HCT116 (cell line): Measurements from ENCODE around the gene EPS8L2. TPM values are rescaled to one million over a fixed set of nuclear protein-coding genes. Genes with fewer than 3 reads are reported as not detected.

Experiments
- ATAC-seq: fragments of 200-7000 bp; cut with Tn5 transposase; 2 replicates; pipeline ENCODE4 v1.9.1; 2020; ENCODE audit warnings: mild to moderate bottlenecking, moderate library complexity
- BruUV-seq: library from RNA; stranded (reverse); fragments of 400-500 nt; replicated peaks from 2 replicates; lab custom pipeline; 2021; lab: Mats Ljungman, UMichigan
- CTCF ChIA-PET: fragments of 300-600 bp; sonication (Branson Sonifier 250); formaldehyde crosslinking; loops from one replicate; lab custom pipeline; 2021; ENCODE audit warnings: antibody characterized with exemption; lab: Charles Lee
- POLR2A ChIA-PET: fragments of 300-600, 350-600 bp; sonication (Branson Sonifier 250); formaldehyde crosslinking; loops from one replicate; lab custom pipeline; 2021; ENCODE audit warnings: antibody characterized with exemption; lab: Charles Lee
- RAD21 ChIA-PET, 2 experiments: fragments of 300-600 bp; sonication (Branson Sonifier 250); formaldehyde crosslinking; loops; one replicate each; lab custom pipeline; 2023; ENCODE audit warnings: low total read pairs in 2 of 2; ENCODE audit not compliant: uncharacterized antibody in 2 of 2, unreplicated experiment in 2 of 2, low non-redundant PET in 1 of 2; lab: Charles Lee
- DNase-seq: peaks from one replicate; pipeline ENCODE4 v3.0.0-alpha.2; 2010; ENCODE audit warnings: low read depth, low spot score
- H2AFZ ChIP-seq: fragments of 200-600 bp; shearing (Covaris generic), sonication (generic); 2 replicates; pipeline ENCODE4 v1.6.1; 2017; ENCODE audit warnings: low read depth, mixed run types, mixed read lengths, antibody characterized with exemption, low read length; ENCODE audit not compliant: poor library complexity, severe bottlenecking
- H3K27ac ChIP-seq: 2 replicates; pipeline ENCODE4 v1.5.1; 2012; ENCODE audit warnings: low read depth, low read length
- H3K27me3 ChIP-seq: fragments of 200-600 bp; sonication (generic); 2 replicates; pipeline ENCODE4 v1.6.1; 2016; ENCODE audit warnings: mixed run types, low read length, mixed read lengths; ENCODE audit not compliant: insufficient read depth
- H3K36me3 ChIP-seq, 2 experiments: fragments of 200-500 bp in 1 of 2; fragments of 200-600 bp in 1 of 2; sonication (Bioruptor generic) in 1 of 2; sonication (generic) in 1 of 2; 2 replicates each; pipeline versions ENCODE4 v1.5.1 to v1.6.1; 2014 to 2016; ENCODE audit warnings: low read length in 2 of 2, inconsistent platforms in 1 of 2, mixed read lengths in 1 of 2, mixed run types in 1 of 2; ENCODE audit not compliant: insufficient read depth in 2 of 2, control insufficient read depth in 1 of 2
- H3K4me1 ChIP-seq, 2 experiments: fragments of 200-600 bp in 1 of 2; sonication (generic) in 1 of 2; 2 replicates each; pipeline versions ENCODE4 v1.5.1 to v1.6.1; 2012 to 2017; ENCODE audit warnings: low read length in 2 of 2, inconsistent platforms in 1 of 2, mild to moderate bottlenecking in 1 of 2, mixed read lengths in 1 of 2, mixed run types in 1 of 2, moderate library complexity in 1 of 2; ENCODE audit not compliant: insufficient read depth in 2 of 2, control insufficient read depth in 1 of 2
- H3K4me2 ChIP-seq: fragments of 200-600 bp; sonication (generic); 2 replicates; pipeline ENCODE4 v1.6.1; 2017; ENCODE audit warnings: mixed run types, low read length, mixed read lengths
- H3K4me3 ChIP-seq, 2 experiments: fragments of 200-600 bp in 1 of 2; sonication (generic) in 1 of 2; replicated peaks in 1 of 2; 2 replicates each; pipeline ENCODE4 v1.5.1; 2011 to 2016; ENCODE audit warnings: low read length in 2 of 2, control low read depth in 1 of 2, low read depth in 1 of 2, mild to moderate bottlenecking in 1 of 2, mixed read lengths in 1 of 2, mixed run types in 1 of 2
- H3K79me2 ChIP-seq: fragments of 200-600 bp; sonication (generic); 2 replicates; pipeline ENCODE4 v1.6.1; 2017; ENCODE audit warnings: mild to moderate bottlenecking, mixed run types, low read length, moderate library complexity, mixed read lengths; ENCODE audit not compliant: insufficient read depth
- H3K9ac ChIP-seq: fragments of 200-600 bp; sonication (generic); 2 replicates; pipeline ENCODE4 v1.6.1; 2016; ENCODE audit warnings: low read length, mixed read lengths
- H3K9me2 ChIP-seq: fragments of 200-600 bp; sonication (generic), shearing (Covaris generic); 2 replicates; pipeline ENCODE4 v1.6.1; 2017; ENCODE audit warnings: mixed run types, mild to moderate bottlenecking, moderate library complexity; ENCODE audit not compliant: insufficient read depth
- H3K9me3 ChIP-seq, 2 experiments: fragments of 200-500 bp in 1 of 2; fragments of 200-600 bp in 1 of 2; sonication (Bioruptor generic) in 1 of 2; sonication (generic) in 1 of 2; 2 replicates each; pipeline ENCODE4 v1.6.1; 2014 to 2017; ENCODE audit warnings: low read length in 2 of 2, mixed read lengths in 2 of 2, inconsistent platforms in 1 of 2, low read depth in 1 of 2, mild to moderate bottlenecking in 1 of 2, mixed run types in 1 of 2, moderate library complexity in 1 of 2; ENCODE audit not compliant: control insufficient read depth in 1 of 2, insufficient read depth in 1 of 2
- H4K20me1 ChIP-seq: fragments of 200-600 bp; sonication (generic), shearing (Covaris generic); 2 replicates; pipeline ENCODE4 v1.6.1; 2017; ENCODE audit warnings: mixed run types, mild to moderate bottlenecking, moderate library complexity; ENCODE audit not compliant: insufficient read depth
- CBX3 ChIP-seq: IDR thresholded peaks from 2 replicates; pipeline ENCODE4 v1.6.1; 2012; ENCODE audit warnings: low read depth
- CEBPB ChIP-seq: IDR thresholded peaks from 2 replicates; pipeline ENCODE4 v1.6.1; 2012; ENCODE audit warnings: low read depth
- EGR1 ChIP-seq: IDR thresholded peaks from 2 replicates; pipeline ENCODE4 v1.6.1; 2012; ENCODE audit warnings: low read depth
- ELF1 ChIP-seq: IDR thresholded peaks from 2 replicates; pipeline ENCODE4 v1.6.1; 2012; ENCODE audit warnings: low read depth, borderline replicate concordance
- EZH2 ChIP-seq: fragments of 200-600 bp; sonication (generic); IDR thresholded peaks from 2 replicates; pipeline ENCODE4 v1.6.1; 2017; ENCODE audit warnings: antibody characterized with exemption, mixed run types
- EZH2phosphoT487 ChIP-seq: fragments of 200-600 bp; IDR thresholded peaks from 2 replicates; pipeline ENCODE4 v1.6.1; 2018; ENCODE audit warnings: antibody characterized with exemption, borderline replicate concordance
- FOSL1 ChIP-seq: IDR thresholded peaks from 2 replicates; pipeline ENCODE4 v1.6.1; 2012; ENCODE audit warnings: low read depth
- JUND ChIP-seq: IDR thresholded peaks from 2 replicates; pipeline ENCODE4 v1.6.1; 2012
- POLR2A ChIP-seq: IDR thresholded peaks from 2 replicates; pipeline ENCODE4 v1.7.0; 2011; ENCODE audit warnings: borderline replicate concordance; ENCODE audit not compliant: insufficient read depth, insufficient read length; ENCODE audit errors: extremely low read depth
- POLR2AphosphoS5 ChIP-seq: IDR thresholded peaks from 2 replicates; pipeline ENCODE4 v1.6.1; 2011; ENCODE audit warnings: mild to moderate bottlenecking, low read depth, low read length, moderate library complexity
- SP1 ChIP-seq: IDR thresholded peaks from 2 replicates; pipeline ENCODE4 v1.6.1; 2012; ENCODE audit warnings: low read depth
- SRF ChIP-seq: IDR thresholded peaks from 2 replicates; pipeline ENCODE4 v1.6.1; 2012; ENCODE audit warnings: low read depth
- TCF7L2 ChIP-seq: IDR thresholded peaks from 2 replicates; pipeline ENCODE4 v1.7.0; 2011; ENCODE audit warnings: borderline replicate concordance, inconsistent platforms; ENCODE audit not compliant: insufficient read depth, insufficient read length; ENCODE audit errors: extremely low read depth
- ZFX ChIP-seq: fragments of 450-650 bp; IDR thresholded peaks from 2 replicates; pipeline ENCODE4 v1.6.1; 2017
- ZNF274 ChIP-seq: fragments of 200-500 bp; sonication (Bioruptor generic); IDR thresholded peaks from 2 replicates; pipeline ENCODE4 v1.6.1; 2014; ENCODE audit warnings: mild to moderate bottlenecking, low read depth, low read length, inconsistent platforms
- intact Hi-C: fragments of 100-400 bp; cut with micrococcal nuclease; formaldehyde crosslinking; loops from 2 replicates; pipeline ENCODE4 v1.10.0; 2022
- total RNA-seq: library from RNA; stranded (reverse); gene quantifications from one replicate; pipeline ENCODE4 v1.2.1, GENCODE V29; 2021; ENCODE audit not compliant: unreplicated experiment
- TF ChIP-seq, protein P1 (sequence below): IDR thresholded peaks from 2 replicates; pipeline ENCODE4 v1.6.1; 2011; ENCODE audit warnings: mild to moderate bottlenecking, low read length, moderate library complexity; ENCODE audit not compliant: insufficient replicate concordance; ENCODE audit errors: extremely low read depth
- TF ChIP-seq, protein P2 (sequence below): IDR thresholded peaks from 2 replicates; pipeline ENCODE4 v1.6.1; 2012; ENCODE audit warnings: low read depth
- TF ChIP-seq, protein P3 (sequence below): IDR thresholded peaks from 2 replicates; pipeline ENCODE4 v1.6.1; 2012
- TF ChIP-seq, protein P4 (sequence below), 3 experiments: fragments of 200-600 bp in 1 of 3; sonication (generic) in 1 of 3; IDR thresholded peaks in 2 of 3; conservative IDR thresholded peaks in 1 of 3; 2 replicates each; pipeline ENCODE4 v1.5.1; 2012 to 2017; ENCODE audit warnings: low read depth in 2 of 3, low read length in 2 of 3, antibody characterized with exemption in 1 of 3, borderline replicate concordance in 1 of 3, control low read depth in 1 of 3, mild to moderate bottlenecking in 1 of 3, mixed read lengths in 1 of 3, mixed run types in 1 of 3, moderate library complexity in 1 of 3; ENCODE audit not compliant: insufficient read depth in 1 of 3

Gene EPS8L2
- total RNA-seq, 1 experiment from 2014 or later = 157 TPM

DNA sequence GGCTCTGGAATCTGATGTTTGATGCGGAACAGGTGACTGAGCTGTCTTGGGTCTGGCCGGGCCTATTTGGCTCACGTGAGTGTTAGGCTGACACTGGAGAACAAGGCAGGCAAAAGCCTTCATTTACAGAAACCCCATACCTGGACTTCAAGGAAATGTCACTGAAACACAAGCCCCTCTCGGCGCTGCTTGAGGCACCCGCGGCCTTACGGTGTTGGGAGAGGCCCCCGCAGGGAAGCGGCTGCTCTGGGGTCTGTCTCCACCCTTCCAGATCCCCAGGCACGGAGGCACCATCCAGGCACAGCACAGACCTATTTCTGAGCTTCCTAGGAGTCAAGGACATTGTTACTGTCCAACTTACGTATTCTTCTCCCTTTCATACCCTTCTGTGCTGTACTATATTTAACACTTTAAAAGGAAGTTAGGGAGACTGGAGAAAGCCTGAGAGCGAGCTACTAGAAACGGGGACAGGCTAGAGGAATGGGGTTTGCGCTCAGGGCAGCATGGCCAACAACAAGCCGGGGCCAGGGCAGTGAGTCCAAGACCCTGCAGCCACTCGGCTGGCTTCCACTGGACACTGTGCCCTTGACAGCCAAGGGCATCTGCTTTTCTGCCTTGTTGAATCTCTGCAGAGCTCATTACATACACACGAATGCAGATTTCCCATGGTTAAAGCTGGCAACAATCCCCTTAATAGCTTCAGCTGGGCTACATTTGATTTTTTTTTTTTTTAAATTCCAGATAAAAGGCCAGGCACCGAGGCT, 45.2 kb upstream of the EPS8L2 start:
- H3K4me1 ChIP-seq = no peaks in the 10 kb centered on the region
- no peak for ATAC-seq
- H3K27me3 ChIP-seq = no peaks in the 10 kb centered on the region
- TF ChIP-seq FOSL1 = no peak
- no peak for TF ChIP-seq POLR2AphosphoS5
- TF ChIP-seq, protein P1, sequence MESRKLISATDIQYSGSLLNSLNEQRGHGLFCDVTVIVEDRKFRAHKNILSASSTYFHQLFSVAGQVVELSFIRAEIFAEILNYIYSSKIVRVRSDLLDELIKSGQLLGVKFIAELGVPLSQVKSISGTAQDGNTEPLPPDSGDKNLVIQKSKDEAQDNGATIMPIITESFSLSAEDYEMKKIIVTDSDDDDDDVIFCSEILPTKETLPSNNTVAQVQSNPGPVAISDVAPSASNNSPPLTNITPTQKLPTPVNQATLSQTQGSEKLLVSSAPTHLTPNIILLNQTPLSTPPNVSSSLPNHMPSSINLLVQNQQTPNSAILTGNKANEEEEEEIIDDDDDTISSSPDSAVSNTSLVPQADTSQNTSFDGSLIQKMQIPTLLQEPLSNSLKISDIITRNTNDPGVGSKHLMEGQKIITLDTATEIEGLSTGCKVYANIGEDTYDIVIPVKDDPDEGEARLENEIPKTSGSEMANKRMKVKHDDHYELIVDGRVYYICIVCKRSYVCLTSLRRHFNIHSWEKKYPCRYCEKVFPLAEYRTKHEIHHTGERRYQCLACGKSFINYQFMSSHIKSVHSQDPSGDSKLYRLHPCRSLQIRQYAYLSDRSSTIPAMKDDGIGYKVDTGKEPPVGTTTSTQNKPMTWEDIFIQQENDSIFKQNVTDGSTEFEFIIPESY = no peak
- no peak for TF ChIP-seq EGR1
- no peak for TF ChIP-seq SRF
- no peak for TF ChIP-seq CEBPB
- no peak for TF ChIP-seq POLR2A
- TF ChIP-seq, protein P2, sequence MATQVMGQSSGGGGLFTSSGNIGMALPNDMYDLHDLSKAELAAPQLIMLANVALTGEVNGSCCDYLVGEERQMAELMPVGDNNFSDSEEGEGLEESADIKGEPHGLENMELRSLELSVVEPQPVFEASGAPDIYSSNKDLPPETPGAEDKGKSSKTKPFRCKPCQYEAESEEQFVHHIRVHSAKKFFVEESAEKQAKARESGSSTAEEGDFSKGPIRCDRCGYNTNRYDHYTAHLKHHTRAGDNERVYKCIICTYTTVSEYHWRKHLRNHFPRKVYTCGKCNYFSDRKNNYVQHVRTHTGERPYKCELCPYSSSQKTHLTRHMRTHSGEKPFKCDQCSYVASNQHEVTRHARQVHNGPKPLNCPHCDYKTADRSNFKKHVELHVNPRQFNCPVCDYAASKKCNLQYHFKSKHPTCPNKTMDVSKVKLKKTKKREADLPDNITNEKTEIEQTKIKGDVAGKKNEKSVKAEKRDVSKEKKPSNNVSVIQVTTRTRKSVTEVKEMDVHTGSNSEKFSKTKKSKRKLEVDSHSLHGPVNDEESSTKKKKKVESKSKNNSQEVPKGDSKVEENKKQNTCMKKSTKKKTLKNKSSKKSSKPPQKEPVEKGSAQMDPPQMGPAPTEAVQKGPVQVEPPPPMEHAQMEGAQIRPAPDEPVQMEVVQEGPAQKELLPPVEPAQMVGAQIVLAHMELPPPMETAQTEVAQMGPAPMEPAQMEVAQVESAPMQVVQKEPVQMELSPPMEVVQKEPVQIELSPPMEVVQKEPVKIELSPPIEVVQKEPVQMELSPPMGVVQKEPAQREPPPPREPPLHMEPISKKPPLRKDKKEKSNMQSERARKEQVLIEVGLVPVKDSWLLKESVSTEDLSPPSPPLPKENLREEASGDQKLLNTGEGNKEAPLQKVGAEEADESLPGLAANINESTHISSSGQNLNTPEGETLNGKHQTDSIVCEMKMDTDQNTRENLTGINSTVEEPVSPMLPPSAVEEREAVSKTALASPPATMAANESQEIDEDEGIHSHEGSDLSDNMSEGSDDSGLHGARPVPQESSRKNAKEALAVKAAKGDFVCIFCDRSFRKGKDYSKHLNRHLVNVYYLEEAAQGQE = no peak
- TF ChIP-seq, protein P3, sequence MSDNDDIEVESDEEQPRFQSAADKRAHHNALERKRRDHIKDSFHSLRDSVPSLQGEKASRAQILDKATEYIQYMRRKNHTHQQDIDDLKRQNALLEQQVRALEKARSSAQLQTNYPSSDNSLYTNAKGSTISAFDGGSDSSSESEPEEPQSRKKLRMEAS = no peak
- TF ChIP-seq ZNF274 = no peak
- TF ChIP-seq, protein P4, sequence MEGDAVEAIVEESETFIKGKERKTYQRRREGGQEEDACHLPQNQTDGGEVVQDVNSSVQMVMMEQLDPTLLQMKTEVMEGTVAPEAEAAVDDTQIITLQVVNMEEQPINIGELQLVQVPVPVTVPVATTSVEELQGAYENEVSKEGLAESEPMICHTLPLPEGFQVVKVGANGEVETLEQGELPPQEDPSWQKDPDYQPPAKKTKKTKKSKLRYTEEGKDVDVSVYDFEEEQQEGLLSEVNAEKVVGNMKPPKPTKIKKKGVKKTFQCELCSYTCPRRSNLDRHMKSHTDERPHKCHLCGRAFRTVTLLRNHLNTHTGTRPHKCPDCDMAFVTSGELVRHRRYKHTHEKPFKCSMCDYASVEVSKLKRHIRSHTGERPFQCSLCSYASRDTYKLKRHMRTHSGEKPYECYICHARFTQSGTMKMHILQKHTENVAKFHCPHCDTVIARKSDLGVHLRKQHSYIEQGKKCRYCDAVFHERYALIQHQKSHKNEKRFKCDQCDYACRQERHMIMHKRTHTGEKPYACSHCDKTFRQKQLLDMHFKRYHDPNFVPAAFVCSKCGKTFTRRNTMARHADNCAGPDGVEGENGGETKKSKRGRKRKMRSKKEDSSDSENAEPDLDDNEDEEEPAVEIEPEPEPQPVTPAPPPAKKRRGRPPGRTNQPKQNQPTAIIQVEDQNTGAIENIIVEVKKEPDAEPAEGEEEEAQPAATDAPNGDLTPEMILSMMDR (IDR thresholded peaks at IDR 0.05 in 2 of 3, conservative IDR thresholded peaks at IDR 0.05 in 1 of 3; ENCODE audit: borderline replicate concordance in 1 of 3, insufficient read depth in 1 of 3, low read depth in 2 of 3, low read length in 2 of 3) = no peak
- TF ChIP-seq EZH2 = no peak
- no peak for TF ChIP-seq ZFX
- no peak for TF ChIP-seq CBX3
- TF ChIP-seq SP1 = no peak
- TF ChIP-seq ELF1 = no peak
- no peak for TF ChIP-seq EZH2phosphoT487
- no peak for TF ChIP-seq JUND
- no peak for TF ChIP-seq TCF7L2
- ChIA-PET RAD21 (no interaction called here), CTCF (no interaction called here), POLR2A (no interaction called here)
- no peak overlapping the region for H2AFZ ChIP-seq
- H3K27ac ChIP-seq = no peak overlapping the region
- peaks cover 3% of the 10 kb centered on the region; the same call in 1 of the 2 replicates for H3K79me2 ChIP-seq
- intact Hi-C loops = no loop called here
- peaks cover 0 to 2% of the 10 kb centered on the region in 2 experiments; a peak in 1 of 4 replicates for H3K36me3 ChIP-seq
- H3K9me3 ChIP-seq = no peaks in the 10 kb centered on the region
- DNase-seq = no peak
- BruUV-seq = no TSS peak
- no peak overlapping the region for H3K9ac ChIP-seq
- H3K4me2 ChIP-seq = no peak overlapping the region
- H3K4me3 ChIP-seq = no peak overlapping the region
- no peaks in the 10 kb centered on the region for H4K20me1 ChIP-seq
- H3K9me2 ChIP-seq = no peaks in the 10 kb centered on the region
